PC-3 (cell line): ENCODE measurements around the gene FBXO41.

Source experiments
- EZH2 ChIP-seq: fragments of 300-600 bp; sonication (generic); IDR thresholded peaks from one replicate; pipeline ENCODE4 v1.6.1; 2017; ENCODE audit warnings: antibody characterized with exemption, mild to moderate bottlenecking, low read length; ENCODE audit not compliant: unreplicated experiment
- EZH2phosphoT487 ChIP-seq: fragments of 300-600 bp; sonication (generic); IDR thresholded peaks from 2 replicates; pipeline ENCODE4 v1.6.1; 2018; ENCODE audit warnings: mild to moderate bottlenecking, antibody characterized with exemption, low read length, borderline replicate concordance
- TF ChIP-seq, protein P1 (sequence below): fragments of 300-600 bp; sonication (generic); conservative IDR thresholded peaks from 2 replicates; pipeline ENCODE4 v1.5.1; 2017; ENCODE audit warnings: antibody characterized with exemption, low read depth, mild to moderate bottlenecking, low read length

GRCh38 chr2:73323551-73323950, 39.3 kb upstream of the FBXO41 start:
- TF ChIP-seq, protein P1, sequence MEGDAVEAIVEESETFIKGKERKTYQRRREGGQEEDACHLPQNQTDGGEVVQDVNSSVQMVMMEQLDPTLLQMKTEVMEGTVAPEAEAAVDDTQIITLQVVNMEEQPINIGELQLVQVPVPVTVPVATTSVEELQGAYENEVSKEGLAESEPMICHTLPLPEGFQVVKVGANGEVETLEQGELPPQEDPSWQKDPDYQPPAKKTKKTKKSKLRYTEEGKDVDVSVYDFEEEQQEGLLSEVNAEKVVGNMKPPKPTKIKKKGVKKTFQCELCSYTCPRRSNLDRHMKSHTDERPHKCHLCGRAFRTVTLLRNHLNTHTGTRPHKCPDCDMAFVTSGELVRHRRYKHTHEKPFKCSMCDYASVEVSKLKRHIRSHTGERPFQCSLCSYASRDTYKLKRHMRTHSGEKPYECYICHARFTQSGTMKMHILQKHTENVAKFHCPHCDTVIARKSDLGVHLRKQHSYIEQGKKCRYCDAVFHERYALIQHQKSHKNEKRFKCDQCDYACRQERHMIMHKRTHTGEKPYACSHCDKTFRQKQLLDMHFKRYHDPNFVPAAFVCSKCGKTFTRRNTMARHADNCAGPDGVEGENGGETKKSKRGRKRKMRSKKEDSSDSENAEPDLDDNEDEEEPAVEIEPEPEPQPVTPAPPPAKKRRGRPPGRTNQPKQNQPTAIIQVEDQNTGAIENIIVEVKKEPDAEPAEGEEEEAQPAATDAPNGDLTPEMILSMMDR, result no peak
- TF ChIP-seq EZH2, result no peak
- no peak for TF ChIP-seq EZH2phosphoT487
